Muscle layer of duodenum (tissue), 2 donors: ENCODE measurements around the gene LMTK3.
A peak's percentile ranks its signal among the peaks of the same experiment; 100 is the strongest.

ENCODE experiments used
- H3K27ac ChIP-seq: one replicate; pipeline ENCODE4 v1.7.0; 2013; ENCODE audit warnings: mild to moderate bottlenecking, low read length
- H3K27me3 ChIP-seq: one replicate; pipeline ENCODE4 v1.7.0; 2013; ENCODE audit warnings: low read depth, mild to moderate bottlenecking, control low read depth, low read length
- H3K36me3 ChIP-seq, 2 donors: one replicate each; pipeline ENCODE4 v1.7.0; 2013; ENCODE audit warnings: low read length in 2 of 2, control low read depth in 1 of 2, mild to moderate bottlenecking in 1 of 2; ENCODE audit not compliant: insufficient read depth in 2 of 2, control insufficient read depth in 1 of 2
- H3K4me1 ChIP-seq, 2 donors: one replicate each; pipeline ENCODE4 v1.7.0; 2013; ENCODE audit warnings: low read length in 2 of 2, mild to moderate bottlenecking in 2 of 2, control low read depth in 1 of 2, moderate library complexity in 1 of 2; ENCODE audit not compliant: insufficient read depth in 2 of 2, control insufficient read depth in 1 of 2
- H3K4me3 ChIP-seq, 2 donors: one replicate each; pipeline ENCODE4 v1.7.0; 2013; ENCODE audit warnings: low read length in 2 of 2, low read depth in 1 of 2, mild to moderate bottlenecking in 1 of 2
- H3K9me3 ChIP-seq, 2 donors: one replicate each; pipeline ENCODE4 v1.7.0; 2013; ENCODE audit warnings: low read length in 2 of 2, control low read depth in 1 of 2, mild to moderate bottlenecking in 1 of 2; ENCODE audit not compliant: control insufficient read depth in 1 of 2
- donor health status: healthy.

Gene LMTK3

GRCh38 chr19:48480558-48481500 is 30.8 kb downstream of the LMTK3 start:
- Histone ChIP-seq H3K9me3 (no peaks in the 10 kb centered on the region), H3K4me1 (peaks cover 0 to 19% of the 10 kb centered on the region in 2 donors)

GRCh38 chr19:48480183-48480557 is 31.5 kb downstream of the LMTK3 start:
- Histone ChIP-seq H3K4me3 (peak overlapping the region; percentile 47 to 71), H3K4me1 (peaks cover 0 to 19% of the 10 kb centered on the region in 2 donors), H3K36me3 (peaks cover 7 to 31% of the 10 kb centered on the region in 2 donors), H3K27me3 (no peaks in the 10 kb centered on the region), H3K9me3 (no peaks in the 10 kb centered on the region), H3K27ac (peak overlapping the region; percentile 68)

More at GRCh38 chr19:48480558-48481500, 30.8 kb downstream of the LMTK3 start:
- Histone ChIP-seq H3K27ac (peak overlapping the region; percentile 68), H3K27me3 (no peaks in the 10 kb centered on the region), H3K4me3 (peak overlapping the region; percentile 47 to 71), H3K36me3 (peaks cover under 1 to 24% of the 10 kb centered on the region in 2 donors)

- Histone ChIP-seq H3K36me3 (peaks cover 12 to 36% of the 10 kb centered on the region in 2 donors), H3K27ac (peak overlapping the region; percentile 68), H3K27me3 (no peaks in the 10 kb centered on the region), H3K9me3 (no peaks in the 10 kb centered on the region), H3K4me3 (peak overlapping the region in 1 of 2 donors; percentile 47), H3K4me1 (peaks cover 0 to 19% of the 10 kb centered on the region in 2 donors)
Measured at GRCh38 chr19:48479686-48480085, 31.9 kb downstream of the LMTK3 start.

GRCh38 chr19:48478339-48479256 is 33.0 kb downstream of the LMTK3 start:
- no peak overlapping the region for H3K27ac ChIP-seq
- no peaks in the 10 kb centered on the region for H3K9me3 ChIP-seq
- H3K27me3 ChIP-seq: no peaks in the 10 kb centered on the region
- peaks cover 23 to 46% of the 10 kb centered on the region in 2 donors for H3K36me3 ChIP-seq
- H3K4me1 ChIP-seq: peaks cover 0 to 19% of the 10 kb centered on the region in 2 donors
- no peak overlapping the region for H3K4me3 ChIP-seq

- H3K27ac ChIP-seq: no peak overlapping the region
- peaks cover 31 to 54% of the 10 kb centered on the region in 2 donors for H3K36me3 ChIP-seq
- H3K4me3 ChIP-seq: no peak overlapping the region
- no peaks in the 10 kb centered on the region for H3K9me3 ChIP-seq
- H3K27me3 ChIP-seq: no peaks in the 10 kb centered on the region
- H3K4me1 ChIP-seq: peaks cover 0 to 19% of the 10 kb centered on the region in 2 donors
Measured at GRCh38 chr19:48477698-48478338, 33.8 kb downstream of the LMTK3 start.

- Histone ChIP-seq H3K9me3 (no peaks in the 10 kb centered on the region), H3K27ac (no peak overlapping the region), H3K36me3 (peaks cover 36 to 60% of the 10 kb centered on the region in 2 donors), H3K27me3 (no peaks in the 10 kb centered on the region), H3K4me3 (no peak overlapping the region), H3K4me1 (peaks cover 0 to 15% of the 10 kb centered on the region in 2 donors)
Measured at GRCh38 chr19:48477067-48477685, 34.5 kb downstream of the LMTK3 start.

GRCh38 chr19:48476176-48476575 is 35.5 kb downstream of the LMTK3 start:
- Histone ChIP-seq H3K4me1 (peaks cover 0 to 5% of the 10 kb centered on the region in 2 donors), H3K9me3 (no peaks in the 10 kb centered on the region), H3K36me3 (peaks cover 43 to 70% of the 10 kb centered on the region in 2 donors), H3K27ac (no peak overlapping the region), H3K4me3 (no peak overlapping the region), H3K27me3 (no peaks in the 10 kb centered on the region)

GRCh38 chr19:48475369-48476068 is 36.1 kb downstream of the LMTK3 start:
- no peaks in the 10 kb centered on the region for H3K27me3 ChIP-seq
- no peak overlapping the region for H3K27ac ChIP-seq
- H3K9me3 ChIP-seq: no peaks in the 10 kb centered on the region
- H3K36me3 ChIP-seq: peaks cover 49 to 77% of the 10 kb centered on the region in 2 donors
- peaks cover 4 to 5% of the 10 kb centered on the region in 2 donors for H3K4me1 ChIP-seq
- no peak overlapping the region for H3K4me3 ChIP-seq

GRCh38 chr19:48474084-48474592 is 37.5 kb downstream of the LMTK3 start:
- Histone ChIP-seq H3K27ac (no peak overlapping the region), H3K36me3 (peaks cover 51 to 84% of the 10 kb centered on the region in 2 donors), H3K4me3 (no peak overlapping the region), H3K27me3 (no peaks in the 10 kb centered on the region), H3K4me1 (peaks cover 6 to 13% of the 10 kb centered on the region in 2 donors), H3K9me3 (no peaks in the 10 kb centered on the region)
